H1 (cell line): ENCODE results near the gene ADIPOR1. TPM values are rescaled to one million over a fixed set of nuclear protein-coding genes. Genes with fewer than 3 reads are reported as not detected.
"Not testable (repeated sequence)": the region's sequence is repeated elsewhere in the genome, so short reads cannot be mapped to it uniquely, and the experiment has no call there.

ENCODE experiments used
- CTCF ChIA-PET: fragments of 300-600 bp; sonication (Branson Sonifier 250); formaldehyde crosslinking; loops from one replicate; lab custom pipeline; 2021; ENCODE audit not compliant: partially characterized antibody; lab: Charles Lee
- POLR2A ChIA-PET: fragments of 300-600 bp; sonication (Branson Sonifier 250); formaldehyde crosslinking; loops from one replicate; lab custom pipeline; 2021; ENCODE audit warnings: inconsistent platforms; ENCODE audit not compliant: partially characterized antibody; lab: Charles Lee
- DNase-seq, 2 experiments: peaks; one replicate each; pipeline versions ENCODE4 v3.0.0 to v3.0.0-alpha.2; 2010 to 2022; ENCODE audit warnings: low spot score in 2 of 2, low read depth in 1 of 2, mixed read lengths in 1 of 2
- FAIRE-seq: peaks from 2 replicates; lab custom pipeline; 2011; peaks lifted over from hg19 to GRCh38; lab: Jason Lieb, UNC
- H2AFZ ChIP-seq: 2 replicates; pipeline ENCODE4 v1.8.1; 2012; ENCODE audit warnings: low read length, inconsistent platforms
- H2AK5ac ChIP-seq: 2 replicates; pipeline ENCODE4 v1.6.1; 2013; ENCODE audit warnings: low read depth, low read length
- H2BK120ac ChIP-seq: replicated peaks from 2 replicates; pipeline ENCODE3; 2013; ENCODE audit warnings: low read depth, low read length, inconsistent platforms
- H2BK12ac ChIP-seq: 2 replicates; pipeline ENCODE4 v1.6.1; 2013; ENCODE audit warnings: low read depth, low read length
- H2BK15ac ChIP-seq: 2 replicates; pipeline ENCODE4 v1.6.1; 2013; ENCODE audit warnings: low read length
- H2BK20ac ChIP-seq: 2 replicates; pipeline ENCODE4 v1.6.1; 2013; ENCODE audit warnings: low read length
- H2BK5ac ChIP-seq: 2 replicates; pipeline ENCODE4 v1.6.1; 2013; ENCODE audit warnings: low read depth, low read length
- H3K14ac ChIP-seq: 2 replicates; pipeline ENCODE4 v1.6.1; 2013; ENCODE audit warnings: inconsistent platforms; ENCODE audit not compliant: insufficient read length
- H3K18ac ChIP-seq: 2 replicates; pipeline ENCODE4 v1.6.1; 2013; ENCODE audit warnings: low read length; ENCODE audit errors: extremely low read depth
- H3K23ac ChIP-seq: 2 replicates; pipeline ENCODE4 v1.6.1; 2013; ENCODE audit warnings: inconsistent platforms; ENCODE audit not compliant: insufficient read length
- H3K23me2 ChIP-seq: 2 replicates; pipeline ENCODE4 v1.6.1; 2013; ENCODE audit warnings: low read depth, low read length
- H3K27ac ChIP-seq: 2 replicates; pipeline ENCODE4 v1.6.1; 2011; ENCODE audit warnings: low read depth, low read length, inconsistent platforms
- H3K27me3 ChIP-seq, 4 experiments: replicated peaks in 1 of 4; 1 replicate in 1 of 4; 2 replicates in 3 of 4; pipeline versions ENCODE4 v1.6.1 to v1.8.1; 2011 to 2013; ENCODE audit warnings: low read length in 3 of 4, mild to moderate bottlenecking in 3 of 4, inconsistent platforms in 2 of 4, mixed read lengths in 2 of 4, moderate library complexity in 1 of 4; ENCODE audit not compliant: control insufficient read depth in 3 of 4, insufficient read depth in 3 of 4; ENCODE audit errors: extremely low read depth in 1 of 4
- H3K36me3 ChIP-seq, 4 experiments: 2 replicates each; pipeline versions ENCODE4 v1.6.1 to v1.8.1; 2011 to 2013; ENCODE audit warnings: mild to moderate bottlenecking in 4 of 4, low read length in 3 of 4, moderate library complexity in 2 of 4, control low read depth in 1 of 4, inconsistent platforms in 1 of 4; ENCODE audit not compliant: insufficient read depth in 4 of 4, control insufficient read depth in 2 of 4
- H3K4ac ChIP-seq: replicated peaks from 2 replicates; pipeline ENCODE3; 2013; ENCODE audit warnings: low read length, low read depth, mixed read lengths, inconsistent platforms; ENCODE audit not compliant: insufficient read length
- H3K4me1 ChIP-seq, 4 experiments: replicated peaks in 1 of 4; 1 replicate in 1 of 4; 2 replicates in 3 of 4; pipeline versions ENCODE4 v1.6.1 to v1.8.1; 2011 to 2013; ENCODE audit warnings: low read length in 3 of 4, inconsistent platforms in 2 of 4, mixed read lengths in 1 of 4; ENCODE audit not compliant: insufficient read depth in 4 of 4, control insufficient read depth in 3 of 4
- H3K4me2 ChIP-seq, 2 experiments: 2 replicates each; pipeline versions ENCODE4 v1.6.1 to v1.8.1; 2011 to 2013; ENCODE audit warnings: low read depth in 2 of 2, low read length in 2 of 2, control low read depth in 1 of 2, inconsistent platforms in 1 of 2, mild to moderate bottlenecking in 1 of 2; ENCODE audit not compliant: insufficient read depth in 1 of 2
- H3K4me3 ChIP-seq, 4 experiments: fragments of 200-600, 300-600 bp in 1 of 4; sonication (generic), shearing (Covaris generic), sonication (Bioruptor Twin) in 1 of 4; 2 replicates each; pipeline versions ENCODE4 v1.5.1 to v1.8.1; 2011 to 2016; ENCODE audit warnings: low read length in 4 of 4, low read depth in 3 of 4, control low read depth in 2 of 4, inconsistent platforms in 2 of 4, mild to moderate bottlenecking in 2 of 4, mixed read lengths in 1 of 4, moderate library complexity in 1 of 4; ENCODE audit not compliant: insufficient read depth in 2 of 4; ENCODE audit errors: extremely low read depth in 1 of 4
- H3K56ac ChIP-seq: replicated peaks from 2 replicates; pipeline ENCODE3; 2013; ENCODE audit warnings: low read depth, mild to moderate bottlenecking, mixed read lengths, low read length, inconsistent platforms; ENCODE audit not compliant: insufficient read length
- H3K79me1 ChIP-seq: 2 replicates; pipeline ENCODE4 v1.6.1; 2013; ENCODE audit warnings: low read depth, low read length, control low read depth
- H3K79me2 ChIP-seq, 2 experiments: 2 replicates each; pipeline versions ENCODE4 v1.6.1 to v1.8.1; 2012 to 2013; ENCODE audit warnings: low read length in 2 of 2, mild to moderate bottlenecking in 2 of 2, inconsistent platforms in 1 of 2; ENCODE audit not compliant: insufficient read depth in 2 of 2, control insufficient read depth in 1 of 2
- H3K9ac ChIP-seq, 4 experiments: replicated peaks in 1 of 4; 1 replicate in 1 of 4; 2 replicates in 3 of 4; pipeline versions ENCODE4 v1.6.1 to v1.8.1; 2011 to 2013; ENCODE audit warnings: low read depth in 3 of 4, low read length in 3 of 4, control low read depth in 2 of 4, mild to moderate bottlenecking in 2 of 4, moderate library complexity in 2 of 4, inconsistent platforms in 1 of 4; ENCODE audit errors: extremely low read depth in 1 of 4
- H3K9me3 ChIP-seq, 2 experiments: 2 replicates each; pipeline versions ENCODE4 v1.6.1 to v1.8.1; 2012 to 2013; ENCODE audit warnings: mild to moderate bottlenecking in 2 of 2, moderate library complexity in 2 of 2, control low read depth in 1 of 2, inconsistent platforms in 1 of 2, low read depth in 1 of 2, low read length in 1 of 2, mixed read lengths in 1 of 2; ENCODE audit not compliant: insufficient read depth in 2 of 2
- H4K20me1 ChIP-seq, 2 experiments: replicated peaks in 1 of 2; 2 replicates each; pipeline versions ENCODE3 to v1.8.1; 2011 to 2013; ENCODE audit warnings: inconsistent platforms in 2 of 2, low read length in 2 of 2, mild to moderate bottlenecking in 1 of 2; ENCODE audit not compliant: insufficient read depth in 2 of 2, control insufficient read depth in 1 of 2
- H4K5ac ChIP-seq: 2 replicates; pipeline ENCODE4 v1.6.1; 2013; ENCODE audit warnings: low read length, low read depth, mixed read lengths, inconsistent platforms; ENCODE audit not compliant: insufficient read length
- H4K8ac ChIP-seq: 2 replicates; pipeline ENCODE4 v1.8.0; 2013; ENCODE audit warnings: mild to moderate bottlenecking, moderate library complexity, low read length, inconsistent platforms; ENCODE audit not compliant: insufficient read depth; ENCODE audit errors: extremely low read depth
- H4K91ac ChIP-seq: replicated peaks from 2 replicates; pipeline ENCODE3; 2013; ENCODE audit warnings: low read length, mixed read lengths, inconsistent platforms; ENCODE audit not compliant: insufficient read length
- ASH2L ChIP-seq: fragments of 200-600, 300-600 bp; sonication (generic); IDR thresholded peaks from one replicate; pipeline ENCODE4 v1.7.1; 2017; ENCODE audit warnings: low read length
- WGBS, 2 experiments: shearing (Covaris generic) in 1 of 2; methylation state at CpG; one replicate each; pipeline versions ENCODE4 v1.1.6 to v1.1.7; 2013 to 2015; ENCODE audit warnings: low lambda C conversion rate in 2 of 2, mixed read lengths in 2 of 2, inconsistent platforms in 1 of 2, low coverage in 1 of 2, missing lambda C conversion rate in 1 of 2; ENCODE audit not compliant: insufficient replicate concordance in 2 of 2, insufficient coverage in 1 of 2, insufficient read length in 1 of 2; ENCODE audit errors: extremely low coverage in 1 of 2, missing lambda C conversion rate in 1 of 2; 5-methylcytosine and 5-hydroxymethylcytosine counted together
- polyA plus RNA-seq, 7 experiments: library from polyadenylated mRNA; depleted of rRNA in 3 of 7; stranded (reverse) in 5 of 7; unstranded in 2 of 7; fragments of >200 nt in 5 of 7; fragments of 200-250 nt in 2 of 7; gene quantifications; 1 replicate in 5 of 7; 2 replicates in 1 of 7; 4 replicates in 1 of 7; pipeline versions ENCODE4 v1.2.1 to v1.2.3, GENCODE V29; 2011 to 2013; ENCODE audit warnings: missing spikeins in 2 of 7, mixed read lengths in 2 of 7
- total RNA-seq: library from RNA; stranded (reverse); fragmentation: NEBNext Ultra II Directional; extraction: Animal tissue kit (Norgen Biotek cat#: 25700); gene quantifications from 2 replicates; pipeline ENCODE4 v1.2.1, GENCODE V29; 2021

ADIPOR1 gene
- total and polyA plus RNA-seq, 2 of the 8 experiments (the other 6 are each of a cell fraction or from before 2014, with no cell fraction given): 69.8 to 118 TPM

DNA sequence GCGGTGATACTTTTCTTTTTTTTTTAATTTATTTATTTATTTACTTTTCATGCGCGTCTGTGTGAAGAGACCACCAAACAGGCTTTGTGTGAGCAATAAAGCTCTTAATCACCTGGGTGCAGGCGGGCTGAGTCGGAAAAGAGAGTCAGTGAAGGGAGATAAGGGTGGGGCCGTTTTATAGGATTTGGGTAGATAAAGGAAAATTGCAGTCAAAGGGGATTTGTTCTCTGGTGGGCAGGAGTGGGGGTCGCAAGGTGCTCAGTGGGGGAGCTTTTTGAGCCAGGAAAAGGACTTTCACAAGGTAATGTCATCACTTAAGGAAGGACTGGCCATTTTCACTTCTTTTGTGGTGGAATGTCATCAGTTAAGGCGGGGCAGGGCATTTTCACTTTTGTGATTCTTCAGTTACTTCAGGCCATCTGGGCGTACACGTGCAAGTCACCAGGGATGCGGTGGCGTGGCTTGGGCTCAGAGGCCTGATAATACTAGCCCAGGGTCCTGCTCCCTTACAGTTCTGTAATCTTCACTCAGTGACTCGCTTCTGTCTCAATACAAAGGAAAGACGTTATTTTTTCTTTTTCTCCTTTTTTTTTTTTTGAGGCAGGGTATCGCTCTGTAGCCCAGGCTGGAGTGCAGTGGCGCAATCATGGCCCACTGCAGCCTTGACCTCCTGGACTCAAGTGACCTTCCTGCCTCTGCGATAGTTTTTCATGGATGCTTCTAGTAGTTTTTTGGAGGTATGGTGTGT is 47.5 kb upstream of the ADIPOR1 start:
- H4K91ac ChIP-seq, H3K4me1 ChIP-seq, H3K23ac ChIP-seq, H4K5ac ChIP-seq, H2BK15ac ChIP-seq, H2BK20ac ChIP-seq, H3K27me3 ChIP-seq, DNase-seq, H3K14ac ChIP-seq, H2AK5ac ChIP-seq, H3K23me2 ChIP-seq, H3K56ac ChIP-seq, FAIRE-seq, H2BK120ac ChIP-seq, H3K18ac ChIP-seq, H4K20me1 ChIP-seq, H3K79me1 ChIP-seq, H3K9me3 ChIP-seq, H3K4ac ChIP-seq, H2BK5ac ChIP-seq: not testable (repeated sequence)
- H3K27ac ChIP-seq: peak overlapping the region; percentile 71; the same call in 1 of the 2 replicates
- peak overlapping the region; percentile 81 to 99 (median 97); a peak in 5 of 8 replicates for H3K4me3 ChIP-seq
- peak overlapping the region in 3 of 4 experiments; percentile 29 to 71 (median 44); a peak in 6 of 7 replicates for H3K9ac ChIP-seq
- H4K8ac ChIP-seq: 0 out of 2 replicates have a peak overlapping the region, but pooled peaks have one; percentile 11
- H3K79me2 ChIP-seq: peaks cover 0 to 29% of the 10 kb centered on the region in 2 experiments; a peak in 3 of 4 replicates
- H3K4me2 ChIP-seq: peak overlapping the region; percentile 52 to 67
- ChIA-PET POLR2A (interaction anchor here (0.6 to 7.4 kb wide), 17 partner anchors 7 to 214 kb away, joined by 3 to 72 read pairs (median 5); partner anchors contain the start of genes CYB5R1, KLHL12, PCAT6 and PPFIA4), CTCF (interaction anchor here (0.6 to 1.0 kb wide), 6 partner anchors 17 to 420 kb away, joined by 3 to 7 read pairs (median 3); no protein-coding TSS in a partner anchor)
- 80% methylated on average over 16 of the region's 17 CpGs; no CpG with 5 or more reads in 1 of the 2 experiments for WGBS, 2 experiments
- peak overlapping the region; percentile 90 for H2BK12ac ChIP-seq
- peaks cover 2 to 20% (median 14%) of the 10 kb centered on the region in 4 experiments; a peak in 5 of 8 replicates for H3K36me3 ChIP-seq
- TF ChIP-seq ASH2L: peak; percentile 5
- 0 out of 2 replicates have a peak overlapping the region, but pooled peaks have one; percentile 66 for H2AFZ ChIP-seq
